GM23338 (cell line): ENCODE measurements around the gene DAB1. TPM values are rescaled to one million over a fixed set of nuclear protein-coding genes. Genes with fewer than 3 reads are reported as not detected.

Source experiments
- ATAC-seq: fragments of 200-7000 bp; cut with Tn5 transposase; 3 replicates; pipeline ENCODE4 v1.9.1; 2020
- DNase-seq: peaks from one replicate; pipeline ENCODE4 v3.0.0-alpha.2; 2015; ENCODE audit warnings: low spot score
- H2AFZ ChIP-seq: fragments of 200-600 bp; sonication (generic); 2 replicates; pipeline ENCODE4 v1.8.0; 2016; ENCODE audit warnings: antibody characterized with exemption, mild to moderate bottlenecking, moderate library complexity
- H3F3A ChIP-seq: fragments of 200-600 bp; sonication (generic); replicated peaks from 2 replicates; pipeline ENCODE4 v1.8.0; 2017; ENCODE audit warnings: antibody characterized with exemption, mixed run types, low read depth
- H3K27ac ChIP-seq: fragments of 200-600 bp; sonication (generic); 2 replicates; pipeline ENCODE4 v1.6.1; 2016; ENCODE audit warnings: low read depth
- H3K27me3 ChIP-seq: fragments of 200-600 bp; sonication (generic); 2 replicates; pipeline ENCODE4 v1.8.0; 2016; ENCODE audit warnings: mild to moderate bottlenecking, mixed run types, moderate library complexity; ENCODE audit not compliant: insufficient read depth
- H3K36me3 ChIP-seq: fragments of 200-600 bp; sonication (generic); 2 replicates; pipeline ENCODE4 v1.8.0; 2016; ENCODE audit warnings: mild to moderate bottlenecking; ENCODE audit not compliant: insufficient read depth
- H3K4me1 ChIP-seq: fragments of 200-600 bp; sonication (generic); 2 replicates; pipeline ENCODE4 v1.8.0; 2016; ENCODE audit warnings: mild to moderate bottlenecking, moderate library complexity; ENCODE audit not compliant: insufficient read depth
- H3K4me2 ChIP-seq: fragments of 200-600 bp; sonication (generic); 2 replicates; pipeline ENCODE4 v1.7.1; 2017; ENCODE audit warnings: mixed run types
- H3K4me3 ChIP-seq: fragments of 200-600 bp; sonication (generic); 2 replicates; pipeline ENCODE4 v1.6.1; 2016; ENCODE audit warnings: mixed run types
- H3K79me2 ChIP-seq: fragments of 200-600 bp; sonication (generic); replicated peaks from 2 replicates; pipeline ENCODE4 v1.8.0; 2017; ENCODE audit warnings: mild to moderate bottlenecking; ENCODE audit not compliant: insufficient read depth
- H3K9me2 ChIP-seq: fragments of 200-600 bp; sonication (generic); 2 replicates; pipeline ENCODE4 v1.8.0; 2017; ENCODE audit not compliant: insufficient read depth
- H4K20me1 ChIP-seq: fragments of 200-600 bp; sonication (generic); replicated peaks from 2 replicates; pipeline ENCODE4 v1.8.0; 2017; ENCODE audit warnings: mild to moderate bottlenecking; ENCODE audit not compliant: insufficient read depth
- H3K27ac Mint-ChIP-seq: 2 replicates; pipeline ENCODE4 v1.8.0; 2020; ENCODE audit warnings: inconsistent platforms, mild to moderate bottlenecking, moderate library complexity, mixed read lengths
- H3K27me3 Mint-ChIP-seq: 3 replicates; pipeline ENCODE4 v1.8.0; 2022; ENCODE audit warnings: low read depth, mild to moderate bottlenecking, moderate library complexity, mixed read lengths, inconsistent platforms; ENCODE audit not compliant: insufficient read depth, poor library complexity
- H3K36me3 Mint-ChIP-seq: 3 replicates; pipeline ENCODE4 v1.8.0; 2021; ENCODE audit warnings: low read depth, mild to moderate bottlenecking, inconsistent platforms, moderate library complexity, mixed read lengths
- H3K4me1 Mint-ChIP-seq: 3 replicates; pipeline ENCODE4 v1.8.0; 2020; ENCODE audit warnings: mild to moderate bottlenecking, inconsistent platforms, mixed read lengths
- H3K4me3 Mint-ChIP-seq: 3 replicates; pipeline ENCODE4 v1.8.0; 2021; ENCODE audit warnings: moderate library complexity, mild to moderate bottlenecking, inconsistent platforms, mixed read lengths
- H3K9me3 Mint-ChIP-seq: 3 replicates; pipeline ENCODE4 v1.8.0; 2020; ENCODE audit warnings: moderate library complexity, mild to moderate bottlenecking, inconsistent platforms, mixed read lengths
- CREB1 ChIP-seq: fragments of 250-450 bp; sonication (Bioruptor Pico); IDR thresholded peaks from 2 replicates; pipeline ENCODE4 v1.5.0; 2020; ENCODE audit warnings: low read depth, mild to moderate bottlenecking, moderate library complexity
- CTCF ChIP-seq, 2 experiments: fragments of 200-600 bp in 1 of 2; sonication (generic) in 1 of 2; conservative IDR thresholded peaks; 2 replicates each; pipeline versions ENCODE4 v1.5.1 to v1.6.1; 2016 to 2017; ENCODE audit warnings: antibody characterized with exemption in 2 of 2, low read depth in 2 of 2, mild to moderate bottlenecking in 2 of 2, moderate library complexity in 1 of 2
- ETS1 ChIP-seq: IDR thresholded peaks from 2 replicates; pipeline ENCODE4 v1.6.1; 2016; ENCODE audit warnings: antibody characterized with exemption
- EZH2 ChIP-seq: fragments of 200-600 bp; sonication (generic); IDR thresholded peaks from one replicate; pipeline ENCODE4 v1.8.0; 2017; ENCODE audit warnings: antibody characterized with exemption, mild to moderate bottlenecking, low read depth; ENCODE audit not compliant: unreplicated experiment
- EZH2phosphoT487 ChIP-seq: fragments of 200-600 bp; sonication (generic); IDR thresholded peaks from one replicate; pipeline ENCODE4 v1.8.1; 2018; ENCODE audit warnings: antibody characterized with exemption; ENCODE audit not compliant: unreplicated experiment
- JUNB ChIP-seq: IDR thresholded peaks from one replicate; pipeline ENCODE4 v1.6.1; 2016; ENCODE audit warnings: antibody characterized with exemption; ENCODE audit not compliant: unreplicated experiment
- NANOG ChIP-seq: IDR thresholded peaks from 2 replicates; pipeline ENCODE4 v1.6.1; 2016; ENCODE audit warnings: antibody characterized with exemption, borderline replicate concordance
- POLR2AphosphoS5 ChIP-seq: IDR thresholded peaks from 2 replicates; pipeline ENCODE4 v1.6.1; 2016; ENCODE audit warnings: antibody characterized with exemption, low read depth
- REST ChIP-seq: IDR thresholded peaks from one replicate; pipeline ENCODE4 v1.6.1; 2018; ENCODE audit warnings: antibody characterized with exemption; ENCODE audit not compliant: unreplicated experiment
- STAT1 ChIP-seq: IDR thresholded peaks from one replicate; pipeline ENCODE4 v1.6.1; 2016; ENCODE audit warnings: antibody characterized with exemption; ENCODE audit not compliant: unreplicated experiment
- ZNF114 ChIP-seq: fragments of 250-450 bp; sonication (Bioruptor Pico); IDR thresholded peaks from 2 replicates; pipeline ENCODE4 v1.5.0; 2020; ENCODE audit warnings: mild to moderate bottlenecking, moderate library complexity
- ZNF331 ChIP-seq: fragments of 250-450 bp; sonication (Bioruptor Pico); IDR thresholded peaks from 2 replicates; pipeline ENCODE4 v1.5.0; 2020; ENCODE audit warnings: low read depth, mild to moderate bottlenecking, moderate library complexity
- polyA plus RNA-seq: library from polyadenylated mRNA; unstranded; fragments of >200 nt; fragmentation: Nextera tagmentation; extraction: Ambion mirVana; gene quantifications from 2 replicates; pipeline ENCODE4 v1.2.1, GENCODE V29; 2016
- total RNA-seq: library from RNA; depleted of rRNA; stranded (reverse); fragments of >200 nt; shearing (Covaris generic); gene quantifications from 2 replicates; pipeline ENCODE4 v1.2.3, GENCODE V29; 2014

DAB1 gene
- total and polyA plus RNA-seq, 2 experiments from 2014 or later = 12.8 to 14.5 TPM

- H3K36me3 Mint-ChIP-seq = peaks cover 8% of the 10 kb centered on the region; the same call in 2 of the 3 replicates
- Histone ChIP-seq H3K36me3 (no peaks in the 10 kb centered on the region), H3K4me3 (no peak overlapping the region), H3K4me1 (peaks cover 23% of the 10 kb centered on the region), H3K79me2 (no peaks in the 10 kb centered on the region), H3K9me2 (peaks cover 4% of the 10 kb centered on the region; the same call in 1 of the 2 replicates), H3K27ac (no peak overlapping the region), H3F3A (no peaks in the 10 kb centered on the region), H3K27me3 (no peaks in the 10 kb centered on the region), H2AFZ (no peak overlapping the region), H3K4me2 (no peak overlapping the region), H4K20me1 (no peaks in the 10 kb centered on the region)
- no peaks in the 10 kb centered on the region for H3K27me3 Mint-ChIP-seq
- TF ChIP-seq EZH2 = no peak
- TF ChIP-seq EZH2phosphoT487 = no peak
- TF ChIP-seq NANOG = no peak
- no peak for TF ChIP-seq JUNB
- no peak for ATAC-seq
- DNase-seq = no peak
- H3K27ac Mint-ChIP-seq = no peak overlapping the region
- H3K4me1 Mint-ChIP-seq = peaks cover 19% of the 10 kb centered on the region
- H3K9me3 Mint-ChIP-seq = peaks cover 11% of the 10 kb centered on the region
- H3K4me3 Mint-ChIP-seq = no peak overlapping the region
Measured at GRCh38 chr1:57471995-57472394, 48.1 kb upstream of the DAB1 start.

- no peaks in the 10 kb centered on the region for H4K20me1 ChIP-seq
- no peak overlapping the region for H3K4me3 Mint-ChIP-seq
- peaks cover 23% of the 10 kb centered on the region for H3K4me1 ChIP-seq
- no peaks in the 10 kb centered on the region for H3K36me3 ChIP-seq
- peak overlapping the region; percentile 56; the same call in 1 of the 2 replicates for H3K4me2 ChIP-seq
- H3K79me2 ChIP-seq = no peaks in the 10 kb centered on the region
- H3K27ac Mint-ChIP-seq = no peak overlapping the region
- DNase-seq (peak; percentile 27), ATAC-seq (no peak)
- peaks cover 4% of the 10 kb centered on the region; the same call in 1 of the 2 replicates for H3K9me2 ChIP-seq
- H3K36me3 Mint-ChIP-seq = peaks cover 8% of the 10 kb centered on the region; the same call in 2 of the 3 replicates
- no peaks in the 10 kb centered on the region for H3K27me3 Mint-ChIP-seq
- H3F3A ChIP-seq = no peaks in the 10 kb centered on the region
- H2AFZ ChIP-seq = no peak overlapping the region
- H3K27ac ChIP-seq = peak overlapping the region; percentile 34
- H3K9me3 Mint-ChIP-seq = peaks cover 11% of the 10 kb centered on the region
- H3K27me3 ChIP-seq = no peaks in the 10 kb centered on the region
- no peak overlapping the region for H3K4me3 ChIP-seq
- peaks cover 19% of the 10 kb centered on the region for H3K4me1 Mint-ChIP-seq
- TF ChIP-seq NANOG (no peak), CTCF (conservative IDR thresholded peaks at IDR 0.05; ENCODE audit: low read depth in 2 of 2) (no peak), POLR2AphosphoS5 (no peak), ZNF331 (CRISPR knock-in tag) (no peak), ETS1 (no peak), REST (no peak), CREB1 (CRISPR knock-in tag) (no peak), JUNB (no peak), EZH2phosphoT487 (no peak), EZH2 (no peak), ZNF114 (CRISPR knock-in tag) (no peak), STAT1 (no peak)
Measured at GRCh38 chr1:57470036-57470435, 46.2 kb upstream of the DAB1 start.
